Right ventricle myocardium inferior (tissue), 1 donor: ENCODE results near the gene DNAL1. TPM values are rescaled to one million over a fixed set of nuclear protein-coding genes. Genes with fewer than 3 reads are reported as not detected.
A peak's percentile ranks its signal among the peaks of the same experiment; 100 is the strongest.

ENCODE experiments used
- ATAC-seq: fragments of 200-7000 bp; cut with Tn5 transposase; one replicate; pipeline ENCODE4 v1.9.1; 2020; ENCODE audit warnings: mild to moderate bottlenecking, moderate library complexity
- DNase-seq: peaks from one replicate; pipeline ENCODE4 v3.0.0; 2021; ENCODE audit errors: missing footprints
- intact Hi-C: fragments of 100-400 bp; cut with DNase I; formaldehyde crosslinking; loops from one replicate; pipeline ENCODE4 v1.11.0; 2022
- total RNA-seq: library from RNA; stranded (reverse); fragmentation: NEBNext Ultra II Directional; extraction: Animal tissue kit (Norgen Biotek cat#: 25700); gene quantifications from one replicate; pipeline ENCODE4 v1.2.1, GENCODE V29; 2021
- donor health status: DM: no; HTN: yes; CAD: no; lungs with severe emphysema.

The DNAL1 gene
- total RNA-seq, 1 donor from 2014 or later: 16.4 TPM

GRCh38 chr14:73747379-73748211, 102.8 kb downstream of the DNAL1 start:
- intact Hi-C loops: no loop called here
- ATAC-seq (no peak), DNase-seq (no peak)

- DNase-seq (no peak), ATAC-seq (no peak)
- intact Hi-C loops: no loop called here
Measured at GRCh38 chr14:73748858-73749357, 104.1 kb downstream of the DNAL1 start.

DNA sequence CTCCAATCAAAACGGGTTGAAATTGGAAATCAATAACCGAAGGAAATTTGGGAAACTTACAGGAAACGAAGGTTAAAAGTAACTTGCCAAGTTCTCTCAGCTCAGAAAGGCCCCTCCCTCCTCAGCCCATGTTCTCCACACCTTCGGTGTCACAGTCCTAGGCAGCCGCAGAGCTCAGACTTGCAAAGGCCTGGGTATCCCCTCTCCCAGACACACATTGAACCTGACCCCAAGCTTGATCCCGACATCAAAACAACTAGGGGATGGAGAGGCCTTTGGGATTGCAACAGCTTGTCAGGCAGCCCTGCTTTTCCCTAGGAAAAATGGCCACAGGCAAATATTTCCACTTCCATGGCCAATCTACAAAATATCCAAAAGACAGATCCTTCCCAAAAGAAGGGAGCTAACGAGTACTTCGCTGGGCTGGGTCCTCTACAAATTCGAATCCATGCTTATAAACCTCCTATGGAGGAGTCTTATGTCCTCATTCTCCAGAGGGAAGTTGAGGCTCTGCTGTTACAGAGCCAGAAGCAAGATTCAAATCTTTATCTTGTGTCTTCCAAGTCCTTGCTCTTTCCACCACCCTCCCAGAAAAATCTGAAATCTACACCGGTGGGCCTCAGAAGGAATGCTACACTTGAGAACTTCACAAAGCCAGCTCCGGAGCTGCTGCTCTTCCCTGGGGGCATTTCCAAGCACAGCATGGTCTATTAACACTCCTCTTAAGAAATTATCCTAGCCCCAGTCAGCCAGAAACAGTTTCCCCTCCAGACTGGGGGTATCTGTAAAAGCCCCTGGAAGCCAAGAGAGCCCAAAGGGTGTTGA, 105.1 kb downstream of the DNAL1 start:
- ATAC-seq (no peak), DNase-seq (no peak)
- intact Hi-C loops: no loop called here

- intact Hi-C loops: no loop called here
Measured at GRCh38 chr14:73750531-73750901, 105.7 kb downstream of the DNAL1 start.

DNA sequence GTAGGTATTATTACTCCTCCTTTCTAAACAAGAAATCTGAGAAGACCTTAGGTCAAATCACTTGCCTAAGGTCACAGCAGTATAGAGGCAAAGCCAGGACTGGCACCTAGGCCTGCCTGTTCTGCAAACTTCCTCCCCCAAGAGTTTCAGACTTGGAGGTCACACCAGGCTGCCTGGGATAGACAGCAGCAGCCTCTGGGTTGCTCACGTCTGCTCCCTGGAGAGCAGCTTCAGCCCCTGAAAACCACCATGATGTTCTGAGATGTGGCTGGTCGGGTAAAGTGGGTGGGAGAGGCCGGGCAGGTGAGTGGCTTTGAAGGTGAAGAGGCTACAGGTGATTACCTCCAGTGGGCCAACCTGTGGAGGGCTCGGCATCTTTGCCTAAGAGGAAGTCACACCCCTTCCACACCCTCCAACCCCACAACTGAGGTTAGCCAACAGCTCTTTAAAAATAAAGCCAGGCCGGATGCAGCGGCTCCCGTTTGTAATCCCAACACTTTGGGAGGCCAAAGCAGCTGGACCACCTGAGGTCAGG, 106.4 kb downstream of the DNAL1 start:
- no peak for DNase-seq
- intact Hi-C loops: no loop called here
- ATAC-seq: no peak

More at GRCh38 chr14:73750531-73750901, 105.7 kb downstream of the DNAL1 start:
- ATAC-seq (no peak), DNase-seq (no peak)

GRCh38 chr14:73752297-73752992, 107.7 kb downstream of the DNAL1 start:
- intact Hi-C loops: no loop called here

More at GRCh38 chr14:73752297-73752992, 107.7 kb downstream of the DNAL1 start:
- ATAC-seq (peak; percentile 64), DNase-seq (peak; percentile 87)

Other genes starting within 250 kb of the DNAL1 start
- 39.8 TPM for gene NUMB, start 186.4 kb upstream of the DNAL1 start, total RNA-seq
- 7.6 TPM for gene RIOX1, start 154.1 kb upstream of the DNAL1 start, total RNA-seq
- gene ACOT1, start 107.8 kb upstream of the DNAL1 start, total RNA-seq: 29.6 TPM
- gene HEATR4, start 86.0 kb upstream of the DNAL1 start, total RNA-seq: not detected
- 232 TPM for gene ACOT2, start 75.8 kb upstream of the DNAL1 start, total RNA-seq
- 0.97 TPM for gene ACOT4, start 53.1 kb upstream of the DNAL1 start, total RNA-seq
- not detected for gene ACOT6, start 32.5 kb upstream of the DNAL1 start, total RNA-seq
- 14.9 TPM for gene PNMA1, start 69.4 kb downstream of the DNAL1 start, total RNA-seq
- 32.8 TPM for gene PTGR2, start 206.8 kb downstream of the DNAL1 start, total RNA-seq
- 16.0 TPM for gene ZNF410, start 241.9 kb downstream of the DNAL1 start, total RNA-seq